Activated CD4-positive, alpha-beta T cell treated with anti-CD3 and anti-CD28 coated beads, Interleukin-2, Interleukin-6, amounts not matched to agents 100 ng/mL and 50 ng/mL, durations not matched to agents 16 hours and 8 hours (primary cell): ENCODE results near the gene RNASET2.
"Not testable (repeated sequence)": the region's sequence is repeated elsewhere in the genome, so short reads cannot be mapped to it uniquely, and the experiment has no call there.

Experiments used
- DNase-seq: peaks from one replicate; pipeline ENCODE4 v3.0.0-alpha.2; 2020

The RNASET2 gene

DNA sequence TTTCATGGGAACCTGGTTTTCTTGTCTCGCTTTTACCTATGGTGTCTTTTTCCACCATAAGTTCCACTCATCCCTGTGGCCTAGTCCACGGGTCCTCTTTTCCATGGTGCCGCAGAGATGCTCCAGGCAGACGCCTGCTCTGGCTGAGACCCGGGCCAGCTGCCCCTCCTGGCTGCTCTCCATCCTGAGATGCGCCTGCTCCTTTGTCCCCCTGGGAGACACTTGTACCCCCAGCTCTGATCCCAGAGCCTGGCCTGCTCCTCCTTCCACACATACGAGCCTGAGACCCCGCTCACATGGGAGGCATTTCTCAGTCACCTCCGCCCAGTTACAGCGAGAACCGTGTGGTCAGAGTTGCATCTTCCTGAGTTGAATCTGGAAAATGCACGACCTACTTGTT lies 29.6 kb downstream of the RNASET2 start:
- no peak for DNase-seq

DNA sequence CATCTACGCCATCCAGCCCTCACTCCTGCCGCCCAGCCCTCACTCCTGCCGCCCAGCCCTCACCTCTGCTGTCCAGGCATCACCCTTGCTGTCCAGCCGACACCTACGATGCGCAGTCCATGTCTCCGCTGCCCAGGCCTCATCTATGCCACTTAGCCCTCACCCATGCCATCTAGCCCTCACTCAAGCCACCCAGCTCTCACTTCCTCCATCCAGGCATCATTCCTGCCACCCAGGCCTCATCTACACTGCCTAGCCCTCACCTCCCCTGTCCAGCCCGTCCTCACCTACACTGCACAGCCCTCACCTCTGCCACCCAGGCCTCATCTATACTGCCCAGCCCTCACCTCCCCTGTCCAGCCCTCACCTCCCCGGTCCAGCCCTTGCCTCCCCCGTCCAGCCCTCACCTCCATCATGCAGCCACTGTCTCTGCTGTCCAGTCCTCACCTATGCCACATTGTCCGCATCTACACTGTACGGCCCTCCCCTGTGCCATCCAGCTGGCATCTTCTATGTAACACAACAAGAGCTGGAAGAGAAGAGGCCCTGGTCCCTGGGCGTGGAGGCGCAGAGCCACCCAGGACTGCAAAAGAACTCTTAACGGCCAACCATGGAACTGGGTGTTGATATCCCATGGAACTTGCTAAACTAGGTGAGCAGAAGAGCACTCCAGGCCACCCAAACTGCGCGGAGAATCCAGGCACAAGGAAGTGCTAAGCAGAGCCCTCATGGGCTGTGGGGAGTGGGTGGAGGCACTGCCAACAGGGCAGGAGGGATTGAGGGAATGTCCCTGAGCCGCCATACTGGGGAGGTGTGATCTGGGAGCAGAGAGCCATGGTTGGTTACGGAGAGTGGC lies 31.0 kb downstream of the RNASET2 start:
- no peak for DNase-seq

DNA sequence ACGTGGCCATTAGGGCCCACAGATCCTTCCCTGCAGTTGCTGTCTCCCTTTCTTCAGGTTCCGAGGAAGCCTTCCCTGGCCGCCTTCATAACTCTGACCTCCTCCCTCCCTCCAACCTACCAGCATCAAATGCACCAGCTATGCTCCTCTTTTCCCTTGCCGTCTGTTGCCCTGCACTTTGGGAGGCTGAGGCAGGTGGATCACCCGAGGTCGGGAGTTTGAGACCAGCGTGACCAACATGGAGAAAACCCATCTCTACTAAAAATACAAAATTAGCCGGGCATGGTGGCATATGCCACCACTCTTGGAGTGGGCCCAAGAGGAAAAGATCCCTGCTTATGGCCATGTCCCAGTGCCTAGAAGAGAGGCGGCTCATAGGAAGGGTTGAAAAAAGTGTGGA lies 31.8 kb downstream of the RNASET2 start:
- no peak for DNase-seq

DNA sequence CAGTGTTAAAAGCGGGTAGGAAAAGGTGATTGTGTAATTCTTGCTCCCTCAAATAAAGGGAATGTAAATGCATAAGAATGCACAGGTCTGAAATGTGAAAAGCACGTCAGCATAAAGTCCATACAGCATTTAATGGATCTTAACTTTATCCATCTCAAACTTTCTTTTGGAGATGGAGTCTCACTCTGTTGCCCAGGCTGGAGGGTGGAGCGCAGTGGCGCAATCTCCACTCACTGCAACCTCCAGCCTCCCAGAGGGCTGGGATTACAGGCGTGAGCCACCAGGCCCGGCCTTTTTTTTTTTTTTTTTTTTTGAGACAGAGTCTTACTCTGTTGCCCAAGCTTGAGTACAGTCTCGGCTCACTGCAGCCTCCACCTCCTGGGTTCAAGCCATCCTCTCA lies 33.4 kb downstream of the RNASET2 start:
- no peak for DNase-seq

DNA sequence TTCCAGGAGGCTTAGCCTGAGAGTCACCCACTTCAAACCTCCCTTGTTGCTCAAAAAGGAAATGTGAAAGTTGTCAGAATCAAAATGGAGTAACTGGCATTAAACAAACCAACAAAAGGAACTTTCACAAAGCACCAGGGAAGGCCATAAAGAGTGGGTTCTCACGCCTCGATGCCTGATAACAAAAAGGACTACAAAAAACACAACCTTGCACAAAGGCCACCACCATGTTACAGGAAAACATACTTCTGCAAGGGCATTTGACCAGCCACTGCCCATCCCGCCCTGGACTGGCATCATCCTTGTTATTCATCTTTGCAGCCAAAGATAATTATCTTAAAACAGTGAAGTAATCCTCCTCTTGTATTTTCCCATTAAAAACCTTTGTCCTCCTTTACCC lies 34.8 kb downstream of the RNASET2 start:
- DNase-seq: no peak

DNA sequence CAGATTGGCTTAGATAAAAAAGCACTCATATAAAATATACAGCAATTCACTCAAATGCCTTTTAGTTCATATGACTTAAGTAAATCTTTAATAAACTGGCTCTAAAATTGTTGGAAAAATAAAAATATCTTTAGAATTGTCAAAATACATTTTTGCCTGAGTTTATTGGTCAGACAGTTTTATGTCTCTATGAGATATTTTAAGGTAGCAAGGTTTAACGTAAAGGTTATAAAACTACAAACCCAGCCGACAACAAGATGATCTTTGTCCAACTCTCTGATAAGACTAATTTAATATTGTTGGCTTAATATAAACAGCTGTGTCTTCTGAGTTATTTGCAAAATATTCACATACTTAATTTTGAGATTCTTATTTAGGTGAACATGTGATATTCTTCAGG lies 39.5 kb downstream of the RNASET2 start:
- DNase-seq: no peak

DNA sequence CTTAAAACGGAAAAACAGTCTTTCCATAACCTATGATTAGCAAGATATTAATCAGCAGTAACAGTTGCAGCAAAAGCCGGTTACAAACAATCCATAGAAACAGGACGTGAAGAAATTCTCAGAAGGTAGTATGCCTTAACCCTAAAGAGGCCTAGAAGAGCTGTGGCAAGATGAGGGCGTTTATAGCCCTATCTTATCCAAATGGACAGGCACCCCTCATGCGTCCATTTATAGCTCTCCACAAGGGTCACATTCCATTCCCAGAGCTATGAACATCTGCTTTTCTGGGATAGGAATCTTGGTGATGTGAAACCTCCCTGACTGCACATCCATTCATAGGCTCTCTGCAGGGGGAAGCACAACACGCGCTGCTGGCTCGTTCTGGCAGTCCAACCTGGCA lies 40.9 kb downstream of the RNASET2 start:
- not testable (repeated sequence) for DNase-seq

DNA sequence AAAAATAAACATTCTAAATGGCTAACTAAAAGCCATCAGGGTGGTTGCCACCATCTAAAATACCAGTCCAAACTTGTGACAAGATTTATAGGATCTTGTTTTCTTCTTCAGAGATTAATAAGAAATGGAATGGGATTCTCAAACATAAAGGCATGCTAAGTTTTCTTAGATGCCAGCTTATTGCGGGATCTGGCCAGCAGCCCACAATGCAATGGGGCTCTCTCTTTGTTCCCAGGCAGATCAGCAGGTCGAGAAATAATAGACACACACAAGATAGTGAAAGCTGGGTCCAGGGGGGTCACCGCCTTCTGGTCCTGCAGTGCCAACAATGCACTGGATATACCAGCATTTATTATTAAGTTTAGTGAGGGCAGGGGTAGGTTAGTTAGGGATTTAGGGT lies 41.4 kb downstream of the RNASET2 start:
- DNase-seq: not testable (repeated sequence)

DNA sequence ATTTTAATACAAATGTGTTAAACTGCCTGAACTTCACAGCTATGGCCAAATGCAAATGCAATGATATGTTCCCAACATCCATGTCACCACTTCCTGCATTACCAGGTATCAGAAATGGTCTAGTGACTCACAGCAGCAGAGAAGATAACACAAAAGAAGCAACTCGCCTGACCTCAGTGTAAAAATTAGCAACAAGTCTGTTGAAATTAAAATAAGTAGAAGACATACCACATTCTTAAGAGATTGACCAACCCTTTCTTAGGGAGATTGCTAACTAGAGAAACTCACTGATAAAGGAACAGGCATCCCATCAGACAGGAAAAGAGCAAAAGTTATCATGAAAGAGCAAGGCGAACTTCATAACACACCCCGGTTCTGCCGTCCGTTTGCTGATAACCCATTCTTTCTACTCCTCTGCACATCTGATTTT lies 45.1 kb downstream of the RNASET2 start:
- no peak for DNase-seq

DNA sequence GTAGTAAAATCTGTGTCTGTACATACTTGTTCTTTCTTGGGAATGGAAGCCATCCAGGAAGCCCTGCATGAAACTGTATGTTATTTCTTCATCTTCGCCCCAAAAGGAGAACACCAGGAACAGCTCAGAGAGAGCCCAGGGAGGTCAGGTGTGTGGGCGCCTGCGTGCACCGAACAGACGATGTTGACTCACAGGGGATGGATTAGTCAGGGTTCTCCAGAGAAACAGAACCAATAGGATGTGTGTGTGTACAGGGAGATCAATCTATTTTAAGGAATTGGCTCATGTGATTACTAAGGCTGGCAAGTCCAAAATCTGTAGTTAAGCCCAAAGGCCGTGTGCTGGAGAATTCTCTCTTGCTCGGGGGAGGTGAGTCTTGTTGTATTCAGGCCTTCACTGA lies 45.7 kb downstream of the RNASET2 start:
- DNase-seq: no peak

DNA sequence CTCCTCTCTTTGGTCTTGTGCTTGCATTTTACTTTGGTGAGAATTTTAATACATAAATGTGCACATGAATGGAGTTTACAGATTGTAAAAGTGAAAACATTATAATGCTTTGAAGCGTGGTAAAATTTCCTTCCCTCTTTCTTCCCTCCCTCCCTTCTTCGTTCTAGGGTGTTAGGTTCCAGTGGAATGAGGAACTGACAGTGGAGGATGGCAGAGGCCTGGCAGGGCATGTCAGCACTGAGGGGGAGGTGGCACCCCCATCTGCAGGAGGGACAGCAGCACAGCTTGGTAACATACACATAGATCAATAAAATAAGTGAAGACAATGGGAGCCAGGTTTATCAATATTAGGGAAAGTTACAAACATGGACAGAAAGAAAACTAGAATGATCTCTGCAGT lies 47.5 kb downstream of the RNASET2 start:
- no peak for DNase-seq

DNA sequence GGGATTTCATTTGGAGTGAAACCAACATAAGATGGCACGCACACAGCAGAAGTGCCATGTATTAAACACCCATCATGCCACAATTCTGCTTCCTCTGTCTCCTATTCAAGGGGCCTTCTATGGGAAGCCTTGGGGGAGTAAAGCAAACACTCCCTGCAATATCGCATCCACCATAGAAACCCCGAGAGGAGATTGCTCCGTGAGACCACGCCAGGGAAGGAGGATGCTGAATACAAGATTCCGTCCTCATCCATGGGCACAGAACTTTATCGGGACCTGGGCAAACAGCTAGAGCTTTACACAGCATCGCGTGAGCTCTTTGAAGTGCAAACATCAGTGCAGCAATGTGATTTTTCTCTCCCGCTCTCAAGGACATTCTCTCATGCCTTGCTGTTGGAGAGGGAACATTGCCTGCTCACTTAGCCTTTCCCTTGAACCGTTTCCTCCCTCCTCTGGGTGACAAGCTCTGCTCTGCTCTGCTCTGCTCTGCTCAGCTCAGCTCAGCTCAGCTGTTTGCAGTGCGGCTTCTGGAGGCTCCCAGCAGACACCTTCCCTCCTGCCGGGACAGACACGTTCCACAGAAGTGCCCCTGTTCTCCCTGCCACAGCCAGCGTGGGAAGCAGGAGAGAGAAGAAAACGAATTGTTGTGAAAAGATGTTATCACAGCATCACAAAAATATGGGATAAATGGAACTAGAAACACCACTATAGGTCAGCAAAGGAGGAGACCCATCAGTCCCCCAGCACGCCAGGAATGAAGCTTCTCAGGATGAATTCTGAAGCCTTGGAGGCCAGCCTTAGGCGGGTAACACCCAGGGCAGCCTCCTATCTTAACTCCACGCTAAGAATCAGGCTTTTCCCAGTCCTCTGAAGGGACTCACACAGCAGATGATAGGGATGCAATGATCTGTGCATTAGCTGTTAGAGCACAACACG lies 48.2 kb downstream of the RNASET2 start:
- no peak for DNase-seq

DNA sequence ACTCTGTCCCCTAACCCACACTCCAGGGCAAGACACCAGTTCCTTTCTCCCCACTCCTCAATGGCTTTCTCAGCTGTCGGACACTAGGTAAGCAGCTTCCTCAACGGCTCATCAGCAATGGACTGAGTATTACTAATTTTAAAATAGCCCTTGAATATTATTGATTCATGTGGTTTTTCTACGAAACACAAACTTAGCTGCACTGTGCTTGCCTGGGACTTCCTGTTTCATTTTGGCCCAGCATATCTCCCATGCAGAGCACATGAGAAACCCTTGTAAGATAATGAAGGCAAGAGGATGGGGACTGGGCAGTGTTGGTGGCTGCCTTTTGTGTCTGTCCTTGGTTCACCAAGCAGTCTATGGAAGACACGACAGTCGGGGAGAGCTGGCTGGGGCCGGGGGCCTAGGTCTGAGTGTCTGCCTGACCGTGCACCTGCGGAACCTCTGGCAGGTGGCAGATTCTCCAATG lies 48.9 kb downstream of the RNASET2 start:
- peak; percentile 17 for DNase-seq

DNA sequence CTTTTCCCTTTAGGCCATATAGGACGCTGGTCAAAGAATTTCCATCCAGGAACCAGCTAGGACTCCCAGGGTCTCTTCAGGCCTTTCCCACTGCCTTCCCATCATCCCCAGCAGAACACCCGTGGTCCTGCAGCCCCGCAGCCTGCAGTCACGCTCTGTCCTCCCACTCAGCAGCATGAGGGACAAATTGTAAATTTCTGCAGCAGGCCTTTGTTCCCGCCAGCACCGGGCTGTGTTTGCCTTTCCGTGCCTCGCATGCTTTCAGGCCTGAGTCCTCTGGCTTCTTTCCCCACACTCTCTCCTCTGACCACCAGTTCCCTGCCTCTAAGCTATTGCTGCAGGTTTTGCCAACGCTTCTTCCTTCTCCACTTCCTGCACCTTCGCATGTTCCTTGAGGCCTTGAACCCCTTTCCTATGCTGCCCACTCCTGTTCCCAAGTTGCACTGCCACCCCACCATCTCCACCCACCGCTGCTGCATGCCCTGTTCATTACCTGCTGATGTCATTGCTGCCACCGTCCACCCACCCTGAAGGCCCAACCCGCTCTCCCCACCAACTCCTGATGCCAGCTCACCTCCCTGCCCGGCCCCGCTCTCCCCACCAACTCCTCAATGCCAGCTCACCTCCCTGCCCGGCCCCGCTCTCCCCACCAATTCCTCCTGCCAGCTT lies 49.8 kb downstream of the RNASET2 start:
- DNase-seq: no peak

DNA sequence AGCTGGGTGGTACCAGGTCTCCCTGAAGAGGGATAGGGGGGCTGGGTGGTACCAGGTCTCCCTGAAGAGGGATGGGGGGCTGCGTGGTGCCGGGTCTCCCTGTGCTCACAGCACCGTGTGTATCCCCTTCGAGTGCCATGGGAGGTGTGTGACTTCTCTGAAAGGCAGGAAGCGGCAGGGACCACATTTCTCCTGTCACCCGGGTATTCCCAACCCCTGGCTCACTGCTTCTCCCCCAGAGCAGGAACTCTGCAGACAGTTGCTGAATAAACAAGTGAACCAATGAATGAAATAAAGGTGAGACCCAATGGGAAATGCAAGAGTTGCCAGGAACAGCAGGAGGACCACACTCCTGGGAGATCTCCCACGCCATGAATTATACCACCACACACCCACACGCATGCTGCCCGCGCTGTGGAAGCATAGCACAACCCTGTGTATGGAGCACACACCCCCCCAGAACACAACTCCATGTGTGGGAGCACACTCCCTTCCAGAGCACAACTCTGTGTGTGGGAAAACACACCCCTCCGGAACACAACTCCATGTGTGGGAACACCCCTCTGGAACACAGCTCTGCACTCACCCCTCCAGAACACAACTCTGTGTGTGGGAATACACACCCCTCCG lies 50.7 kb downstream of the RNASET2 start:
- DNase-seq: no peak

DNA sequence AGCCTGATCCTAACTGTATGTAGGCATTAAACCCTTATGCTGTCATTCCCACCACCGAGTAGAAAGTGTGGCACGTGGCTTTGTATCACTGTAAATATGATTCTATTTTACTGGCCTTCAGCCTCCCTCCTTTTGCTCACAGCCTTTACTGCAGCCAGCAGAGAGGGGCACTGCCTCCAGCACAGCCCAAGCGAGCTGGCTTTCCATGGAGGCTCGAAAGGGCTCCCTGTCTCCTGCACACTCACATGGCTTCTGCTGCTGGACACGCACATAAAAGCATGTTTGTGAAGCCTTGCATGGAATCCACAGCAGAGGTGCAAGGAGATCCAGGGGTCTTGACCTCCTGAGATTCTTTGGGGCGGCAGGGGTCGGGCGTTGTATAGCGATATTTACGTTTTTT lies 51.3 kb downstream of the RNASET2 start:
- DNase-seq: no peak

DNA sequence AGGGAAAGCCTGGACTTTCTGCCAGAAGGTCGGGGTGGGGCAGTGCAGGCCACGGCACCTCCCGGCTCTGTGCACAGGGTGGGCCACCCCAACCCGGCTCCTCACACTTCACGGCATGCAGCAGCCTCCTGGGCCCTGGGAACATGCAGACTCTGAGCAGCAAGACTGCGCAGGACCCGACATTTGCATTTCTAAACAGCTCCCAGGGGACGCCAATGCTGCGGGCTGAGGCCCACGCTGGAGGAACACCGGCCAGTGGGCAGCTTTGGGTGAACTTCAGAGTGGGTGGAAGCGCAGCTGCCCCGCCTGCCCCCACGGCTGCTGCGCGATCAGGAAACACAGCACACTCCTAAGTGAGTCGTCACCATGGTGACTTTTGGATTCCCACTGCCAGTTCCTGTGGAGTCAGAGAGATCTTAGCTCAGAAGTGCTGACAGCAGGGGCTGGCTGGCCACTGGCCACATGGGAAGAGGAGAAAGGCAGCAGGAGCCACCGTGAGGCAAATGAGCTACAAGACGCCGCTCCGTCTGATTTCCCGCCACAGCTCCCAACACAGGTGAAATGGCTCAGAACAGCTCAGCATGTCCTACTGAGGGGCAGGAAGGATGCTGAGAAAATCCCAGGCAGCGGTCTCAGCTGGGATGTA lies 52.1 kb downstream of the RNASET2 start:
- DNase-seq: no peak

DNA sequence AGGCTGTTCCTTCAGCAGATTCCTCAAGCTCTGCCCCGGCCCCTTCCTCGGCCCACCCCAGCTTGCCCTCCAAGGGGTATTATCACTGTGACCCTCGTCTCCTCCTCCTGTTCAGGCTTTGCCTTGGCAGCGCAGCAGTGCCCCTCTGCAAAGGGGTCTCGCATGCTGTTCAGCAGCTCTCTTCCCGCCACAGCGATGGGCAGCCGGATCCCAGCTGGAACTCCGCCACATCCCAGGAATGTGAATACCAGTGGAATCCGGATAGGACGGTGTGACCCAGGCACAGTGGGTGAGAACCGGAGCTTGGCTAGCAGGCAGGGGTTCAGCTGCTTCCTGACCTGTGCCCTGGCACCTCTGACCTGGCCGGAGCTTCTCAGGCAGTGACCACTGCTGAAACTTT lies 52.9 kb downstream of the RNASET2 start:
- no peak for DNase-seq

DNA sequence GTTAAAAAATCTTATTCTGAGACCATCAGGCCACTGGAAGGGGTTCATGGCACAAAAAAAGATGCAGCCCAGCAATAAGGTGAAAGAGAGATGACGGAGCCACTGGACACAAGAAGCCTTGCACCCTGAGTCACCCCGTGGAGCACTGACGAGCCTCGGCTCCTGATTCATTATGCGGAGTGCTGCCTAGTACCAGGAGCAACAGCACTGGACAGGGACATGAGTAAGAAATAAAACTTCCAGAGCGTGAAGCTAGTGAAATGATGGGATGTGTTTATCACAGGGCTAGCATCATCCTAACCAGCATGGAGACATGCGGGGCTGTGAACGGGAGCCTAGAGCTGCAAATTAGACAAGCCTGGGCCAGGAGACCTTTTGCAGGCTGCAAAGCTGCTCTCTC lies 53.3 kb downstream of the RNASET2 start:
- DNase-seq: no peak

DNA sequence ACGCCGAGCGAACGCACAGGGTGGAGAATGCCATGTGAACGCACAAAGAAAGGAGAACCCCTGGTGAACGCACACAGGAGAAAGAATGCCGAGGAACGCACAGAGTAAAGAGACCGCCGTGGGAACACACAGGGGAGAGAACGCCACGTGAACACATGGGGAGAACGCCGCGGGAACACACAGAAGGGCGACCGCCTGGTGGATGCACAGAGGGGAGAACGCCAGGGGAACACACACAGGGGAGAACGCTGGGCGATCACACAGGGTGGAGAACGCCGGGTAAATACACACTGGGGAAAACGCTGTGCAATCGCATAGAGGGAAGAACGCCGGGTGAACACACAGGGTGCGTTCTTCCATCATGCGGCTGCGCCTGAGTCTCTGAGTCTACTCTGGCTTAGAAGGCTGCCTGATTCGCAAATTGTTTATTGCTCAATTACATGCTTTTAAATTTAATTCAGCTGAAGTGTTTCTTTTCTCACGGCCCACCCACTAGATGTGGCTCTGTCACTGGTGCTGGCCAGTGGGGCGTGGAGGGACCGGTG lies 54.1 kb downstream of the RNASET2 start:
- no peak for DNase-seq

DNA sequence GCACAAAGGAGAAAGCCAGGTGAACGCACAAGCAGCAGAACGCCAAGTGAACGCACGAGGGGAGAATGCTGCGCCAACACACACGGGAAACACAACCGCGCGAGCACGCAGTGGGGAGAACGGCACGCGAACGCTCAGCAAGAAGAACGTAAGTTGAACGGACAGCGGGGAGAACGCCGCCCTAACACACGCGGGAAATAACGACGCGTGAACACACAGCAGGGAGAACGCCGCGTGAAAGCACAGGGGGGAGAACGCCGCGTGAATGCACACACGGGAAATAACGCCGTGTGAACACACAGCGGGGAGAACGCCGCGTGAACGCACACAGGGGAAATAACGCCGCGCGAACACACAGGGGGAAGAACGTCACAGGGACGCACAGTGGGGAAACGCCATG lies 54.7 kb downstream of the RNASET2 start:
- DNase-seq: no peak
